ENCODE results near the gene KIF6. TPM values are rescaled to one million over a fixed set of nuclear protein-coding genes. Genes with fewer than 3 reads are reported as not detected.

The KIF6 gene
- total RNA-seq, 2 experiments from 2014 or later: not detected

DNA sequence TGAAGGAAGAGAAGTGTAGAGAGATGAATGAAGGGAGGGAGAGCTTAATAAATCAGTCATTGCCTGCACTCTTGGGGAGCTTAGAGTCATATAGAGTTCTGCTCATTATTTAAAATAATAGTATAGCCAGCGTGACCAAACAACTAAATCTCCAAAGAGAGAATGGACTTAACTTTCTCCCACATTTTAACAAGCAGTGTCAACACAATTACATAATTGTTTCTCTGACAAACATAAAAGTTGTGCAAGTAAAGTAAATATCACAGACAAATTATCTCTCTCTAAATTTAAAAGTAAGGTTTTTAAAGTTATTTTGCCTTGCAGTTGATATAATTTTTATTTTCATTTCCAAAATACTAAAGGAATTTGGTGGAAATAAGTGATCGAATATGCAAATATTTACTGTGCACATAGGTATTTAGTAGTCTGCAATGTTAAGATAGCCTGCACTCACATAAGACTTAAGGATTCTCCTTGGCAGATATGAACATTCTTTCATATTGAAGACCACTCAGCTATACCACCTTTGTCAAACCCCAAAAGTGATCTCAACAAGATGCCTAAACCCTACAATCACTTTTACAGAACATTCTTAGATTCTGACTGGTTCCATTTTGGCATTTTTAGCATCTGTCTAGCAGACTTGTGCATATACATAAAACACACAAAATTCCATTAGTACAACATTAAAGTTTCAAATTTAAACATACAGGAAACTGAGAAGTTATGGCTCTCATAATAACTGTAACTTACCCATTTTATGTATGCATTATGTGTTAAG is 67.7 kb downstream of the KIF6 start:
- no peaks in the 10 kb centered on the region for H3K9me3 ChIP-seq (ENCODE audit: control insufficient read depth in 1 of 2, insufficient read depth in 1 of 2, low read length in 2 of 2)
- Mint-ChIP-seq H3K27ac (no peak overlapping the region), H3K4me1 (ENCODE audit: low read depth) (no peaks in the 10 kb centered on the region), H3K9me3 (no peaks in the 10 kb centered on the region), H3K36me3 (ENCODE audit: low read depth) (no peaks in the 10 kb centered on the region), H3K27me3 (peaks cover 13% of the 10 kb centered on the region), H3K4me3 (no peak overlapping the region)
- H3K36me3 ChIP-seq (ENCODE audit: insufficient read depth, low read length): no peaks in the 10 kb centered on the region
- intact Hi-C loops (cut with DNase I, micrococcal nuclease): no loop called here
- TF ChIP-seq, protein P1, sequence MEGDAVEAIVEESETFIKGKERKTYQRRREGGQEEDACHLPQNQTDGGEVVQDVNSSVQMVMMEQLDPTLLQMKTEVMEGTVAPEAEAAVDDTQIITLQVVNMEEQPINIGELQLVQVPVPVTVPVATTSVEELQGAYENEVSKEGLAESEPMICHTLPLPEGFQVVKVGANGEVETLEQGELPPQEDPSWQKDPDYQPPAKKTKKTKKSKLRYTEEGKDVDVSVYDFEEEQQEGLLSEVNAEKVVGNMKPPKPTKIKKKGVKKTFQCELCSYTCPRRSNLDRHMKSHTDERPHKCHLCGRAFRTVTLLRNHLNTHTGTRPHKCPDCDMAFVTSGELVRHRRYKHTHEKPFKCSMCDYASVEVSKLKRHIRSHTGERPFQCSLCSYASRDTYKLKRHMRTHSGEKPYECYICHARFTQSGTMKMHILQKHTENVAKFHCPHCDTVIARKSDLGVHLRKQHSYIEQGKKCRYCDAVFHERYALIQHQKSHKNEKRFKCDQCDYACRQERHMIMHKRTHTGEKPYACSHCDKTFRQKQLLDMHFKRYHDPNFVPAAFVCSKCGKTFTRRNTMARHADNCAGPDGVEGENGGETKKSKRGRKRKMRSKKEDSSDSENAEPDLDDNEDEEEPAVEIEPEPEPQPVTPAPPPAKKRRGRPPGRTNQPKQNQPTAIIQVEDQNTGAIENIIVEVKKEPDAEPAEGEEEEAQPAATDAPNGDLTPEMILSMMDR (IDR thresholded peaks at IDR 0.05): no peak
- no peak overlapping the region for H3K27ac ChIP-seq (ENCODE audit: low read depth in 1 of 2, low read length in 2 of 2)
- H3K4me3 ChIP-seq (ENCODE audit: low read length): no peak overlapping the region
- no peaks in the 10 kb centered on the region for H3K27me3 ChIP-seq (ENCODE audit: control insufficient read depth in 1 of 2, insufficient read depth in 2 of 2, low read length in 2 of 2)
- CTCF ChIA-PET: no interaction called here
- H3K4me1 ChIP-seq (ENCODE audit: insufficient read depth, low read length): no peaks in the 10 kb centered on the region
- POLR2A ChIA-PET: no interaction called here
- DNase-seq (no peak), ATAC-seq (ENCODE audit: poor library complexity) (no peak)

DNA sequence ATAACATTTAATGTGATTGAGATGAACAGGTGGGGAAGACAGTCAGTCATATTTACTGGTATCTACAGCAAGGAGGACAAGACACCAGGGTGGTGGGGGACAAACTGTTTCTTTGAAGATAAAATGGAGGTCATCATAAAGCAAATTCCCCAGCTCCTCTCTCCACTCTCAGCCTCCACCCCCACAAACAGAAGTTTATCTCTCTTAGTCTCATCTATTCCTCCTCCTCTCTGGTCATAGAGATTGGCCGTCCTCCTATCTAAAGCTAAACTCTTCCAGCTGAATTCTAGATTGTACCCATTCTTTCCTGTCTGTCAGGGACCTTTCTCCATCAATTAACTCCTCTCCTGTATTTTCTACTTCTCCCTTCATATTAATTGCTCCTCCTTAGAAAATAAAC is 71.1 kb downstream of the KIF6 start:
- POLR2A ChIA-PET: interaction anchor here (1.1 kb wide), 1 partner anchor 10 kb away, joined by 3 read pairs; no protein-coding TSS in a partner anchor
- CTCF ChIA-PET: no interaction called here
- Mint-ChIP-seq H3K27ac (no peak overlapping the region), H3K9me3 (no peaks in the 10 kb centered on the region), H3K36me3 (ENCODE audit: low read depth) (no peaks in the 10 kb centered on the region), H3K27me3 (peaks cover 31% of the 10 kb centered on the region), H3K4me3 (no peak overlapping the region), H3K4me1 (ENCODE audit: low read depth) (no peaks in the 10 kb centered on the region)
- Histone ChIP-seq H3K27me3 (ENCODE audit: control insufficient read depth in 1 of 2, insufficient read depth in 2 of 2, low read length in 2 of 2) (peaks cover 0 to 4% of the 10 kb centered on the region in 2 experiments), H3K36me3 (ENCODE audit: insufficient read depth, low read length) (no peaks in the 10 kb centered on the region), H3K4me1 (ENCODE audit: insufficient read depth, low read length) (no peaks in the 10 kb centered on the region), H3K9me3 (ENCODE audit: control insufficient read depth in 1 of 2, insufficient read depth in 1 of 2, low read length in 2 of 2) (no peaks in the 10 kb centered on the region), H3K4me3 (ENCODE audit: low read length) (no peak overlapping the region), H3K27ac (ENCODE audit: low read depth in 1 of 2, low read length in 2 of 2) (no peak overlapping the region)
- DNase-seq: no peak
- ATAC-seq (ENCODE audit: poor library complexity): no peak
- intact Hi-C loops (cut with DNase I, micrococcal nuclease): no loop called here
- TF ChIP-seq, protein P1 (IDR thresholded peaks at IDR 0.05): no peak

- no peaks in the 10 kb centered on the region for H3K4me1 Mint-ChIP-seq (ENCODE audit: low read depth)
- H3K27me3 ChIP-seq (ENCODE audit: control insufficient read depth in 1 of 2, insufficient read depth in 2 of 2, low read length in 2 of 2): peaks cover 0 to 4% of the 10 kb centered on the region in 2 experiments
- H3K36me3 ChIP-seq (ENCODE audit: insufficient read depth, low read length): no peaks in the 10 kb centered on the region
- H3K9me3 Mint-ChIP-seq: no peaks in the 10 kb centered on the region
- H3K27me3 Mint-ChIP-seq: peaks cover 26% of the 10 kb centered on the region
- no peaks in the 10 kb centered on the region for H3K9me3 ChIP-seq (ENCODE audit: control insufficient read depth in 1 of 2, insufficient read depth in 1 of 2, low read length in 2 of 2)
- ATAC-seq (ENCODE audit: poor library complexity) (no peak), DNase-seq (no peak)
- CTCF ChIA-PET: no interaction called here
- H3K4me3 ChIP-seq (ENCODE audit: low read length): no peak overlapping the region
- no peak overlapping the region for H3K4me3 Mint-ChIP-seq
- H3K36me3 Mint-ChIP-seq (ENCODE audit: low read depth): no peaks in the 10 kb centered on the region
- H3K27ac ChIP-seq (ENCODE audit: low read depth in 1 of 2, low read length in 2 of 2): no peak overlapping the region
- intact Hi-C loops (cut with DNase I, micrococcal nuclease): no loop called here
- POLR2A ChIA-PET: interaction anchor here (1.1 kb wide), 1 partner anchor 10 kb away, joined by 3 read pairs; no protein-coding TSS in a partner anchor
- H3K27ac Mint-ChIP-seq: no peak overlapping the region
- TF ChIP-seq, protein P1 (IDR thresholded peaks at IDR 0.05): no peak
- H3K4me1 ChIP-seq (ENCODE audit: insufficient read depth, low read length): no peaks in the 10 kb centered on the region
These were observed 71.6 kb downstream of the KIF6 start for GRCh38 chr6:39653612-39654011.
